COR-L47 (cell line): ENCODE results near the gene FRMD3.

Source experiments
- DNase-seq: peaks from one replicate; lab custom pipeline; 2025; lab: John Stamatoyannopoulos, UW

Gene FRMD3

GRCh38 chr9:83473488-83473971 is 64.7 kb downstream of the FRMD3 start:
- no peak for DNase-seq

- no peak for DNase-seq
Observed at GRCh38 chr9:83472764-83473163, 65.4 kb downstream of the FRMD3 start.

- DNase-seq = peak; percentile 8
Observed at GRCh38 chr9:83472221-83472665, 66.0 kb downstream of the FRMD3 start.

- no peak for DNase-seq
Observed at GRCh38 chr9:83471241-83471640, 67.0 kb downstream of the FRMD3 start.

GRCh38 chr9:83469722-83470121 is 68.5 kb downstream of the FRMD3 start:
- DNase-seq = no peak

- no peak for DNase-seq
Observed at GRCh38 chr9:83468821-83469220, 69.4 kb downstream of the FRMD3 start.

- DNase-seq = no peak
Observed at GRCh38 chr9:83466877-83467276, 71.3 kb downstream of the FRMD3 start.

GRCh38 chr9:83466351-83466750 is 71.8 kb downstream of the FRMD3 start:
- DNase-seq = no peak

- no peak for DNase-seq
Observed at GRCh38 chr9:83459830-83460229, 78.4 kb downstream of the FRMD3 start.

GRCh38 chr9:83458530-83458929 is 79.7 kb downstream of the FRMD3 start:
- no peak for DNase-seq

- no peak for DNase-seq
Observed at GRCh38 chr9:83457005-83457404, 81.2 kb downstream of the FRMD3 start.

- DNase-seq = no peak
Observed at GRCh38 chr9:83456226-83456625, 82.0 kb downstream of the FRMD3 start.

- no peak for DNase-seq
Observed at GRCh38 chr9:83454076-83454475, 84.1 kb downstream of the FRMD3 start.

GRCh38 chr9:83451308-83451707 is 86.9 kb downstream of the FRMD3 start:
- peak; percentile 76 for DNase-seq

GRCh38 chr9:83449983-83450382 is 88.2 kb downstream of the FRMD3 start:
- no peak for DNase-seq

GRCh38 chr9:83449166-83449565 is 89.0 kb downstream of the FRMD3 start:
- no peak for DNase-seq

- no peak for DNase-seq
Observed at GRCh38 chr9:83448626-83449025, 89.6 kb downstream of the FRMD3 start.

GRCh38 chr9:83447351-83447750 is 90.8 kb downstream of the FRMD3 start:
- DNase-seq = no peak

GRCh38 chr9:83445703-83446265 is 92.4 kb downstream of the FRMD3 start:
- DNase-seq = no peak

GRCh38 chr9:83444110-83444509 is 94.1 kb downstream of the FRMD3 start:
- DNase-seq = no peak

- DNase-seq = no peak
Observed at GRCh38 chr9:83441390-83441789, 96.8 kb downstream of the FRMD3 start.

GRCh38 chr9:83440641-83441040 is 97.6 kb downstream of the FRMD3 start:
- no peak for DNase-seq

GRCh38 chr9:83435301-83435700 is 102.9 kb downstream of the FRMD3 start:
- DNase-seq = no peak

GRCh38 chr9:83434254-83434653 is 103.9 kb downstream of the FRMD3 start:
- DNase-seq = no peak
